DOHH2 (cell line): ENCODE data around the gene MED28.

Experiments used
- H3F3A ChIP-seq: fragments of 200-600 bp; sonication (generic), shearing (Covaris generic); 2 replicates; pipeline ENCODE4 v1.6.0; 2016; ENCODE audit warnings: antibody characterized with exemption, mild to moderate bottlenecking; ENCODE audit not compliant: control insufficient read depth, insufficient read depth
- H3K27ac ChIP-seq: fragments of 200-600 bp; sonication (generic); 2 replicates; pipeline ENCODE4 v1.5.1; 2014; ENCODE audit warnings: low read depth, mild to moderate bottlenecking, low read length, moderate library complexity
- H3K27me3 ChIP-seq: fragments of 200-600 bp; sonication (generic); 2 replicates; pipeline ENCODE4 v1.6.1; 2014; ENCODE audit warnings: mild to moderate bottlenecking, low read length, mixed read lengths; ENCODE audit not compliant: control insufficient read depth
- H3K36me3 ChIP-seq: fragments of 200-600 bp; sonication (generic); 2 replicates; pipeline ENCODE4 v1.6.1; 2014; ENCODE audit warnings: mild to moderate bottlenecking, low read length, moderate library complexity, mixed read lengths; ENCODE audit not compliant: control insufficient read depth
- H3K4me1 ChIP-seq: fragments of 200-600 bp; sonication (generic); 2 replicates; pipeline ENCODE4 v1.6.1; 2014; ENCODE audit warnings: mild to moderate bottlenecking, low read length, mixed read lengths; ENCODE audit not compliant: control insufficient read depth
- H3K4me2 ChIP-seq: fragments of 200-600 bp; sonication (generic); 2 replicates; pipeline ENCODE4 v1.6.0; 2014; ENCODE audit warnings: mild to moderate bottlenecking, low read length, moderate library complexity
- H3K4me3 ChIP-seq: fragments of 200-600 bp; sonication (generic); 2 replicates; pipeline ENCODE4 v1.5.1; 2014; ENCODE audit warnings: mild to moderate bottlenecking, low read length, mixed read lengths
- H3K79me2 ChIP-seq: fragments of 200-600 bp; sonication (generic); 2 replicates; pipeline ENCODE4 v1.6.1; 2014; ENCODE audit warnings: mild to moderate bottlenecking, low read length, mixed read lengths; ENCODE audit not compliant: control insufficient read depth
- H3K9me2 ChIP-seq: fragments of 200-600 bp; sonication (generic); replicated peaks from 2 replicates; pipeline ENCODE4 v1.6.1; 2014; ENCODE audit warnings: mild to moderate bottlenecking, low read length, mixed read lengths; ENCODE audit not compliant: control insufficient read depth
- H3K9me3 ChIP-seq: fragments of 200-600 bp; sonication (generic); 2 replicates; pipeline ENCODE4 v1.6.1; 2014; ENCODE audit warnings: antibody characterized with exemption, low read length, mixed read lengths; ENCODE audit not compliant: control insufficient read depth, insufficient read depth
- H4K20me1 ChIP-seq: fragments of 200-600 bp; sonication (generic); 2 replicates; pipeline ENCODE4 v1.6.0; 2014; ENCODE audit warnings: low read depth, mild to moderate bottlenecking, antibody characterized with exemption, low read length, moderate library complexity; ENCODE audit not compliant: control insufficient read depth, insufficient read depth
- CTCF ChIP-seq: fragments of 200-600 bp; sonication (generic); IDR thresholded peaks from one replicate; pipeline ENCODE4 v1.5.1; 2014; ENCODE audit warnings: antibody characterized with exemption, mild to moderate bottlenecking, low read depth, low read length; ENCODE audit not compliant: poor library complexity, severe bottlenecking
- EZH2phosphoT487 ChIP-seq: fragments of 200-600 bp; sonication (generic); IDR thresholded peaks from 2 replicates; pipeline ENCODE4 v1.6.1; 2017; ENCODE audit warnings: borderline replicate concordance, mild to moderate bottlenecking, antibody characterized with exemption, low read length, moderate library complexity, mixed read lengths

The MED28 gene

GRCh38 chr4:17597517-17597916 is 16.9 kb upstream of the MED28 start:
- no peaks in the 10 kb centered on the region for H3K9me3 ChIP-seq
- H3K4me3 ChIP-seq, result no peak overlapping the region
- TF ChIP-seq EZH2phosphoT487 (no peak), CTCF (peak; percentile 37)
- H3K4me2 ChIP-seq, result no peak overlapping the region
- peaks cover 32% of the 10 kb centered on the region for H3F3A ChIP-seq
- H3K27ac ChIP-seq, result peak overlapping the region; percentile 7; the same call in 1 of the 2 replicates
- H3K4me1 ChIP-seq, result peaks cover 48% of the 10 kb centered on the region
- no peaks in the 10 kb centered on the region for H3K9me2 ChIP-seq
- H4K20me1 ChIP-seq, result no peaks in the 10 kb centered on the region
- peaks cover 45% of the 10 kb centered on the region for H3K79me2 ChIP-seq
- H3K36me3 ChIP-seq, result peaks cover 88% of the 10 kb centered on the region
- H3K27me3 ChIP-seq, result no peaks in the 10 kb centered on the region

GRCh38 chr4:17599826-17600225 is 14.6 kb upstream of the MED28 start:
- H3K4me1 ChIP-seq, result peaks cover 26% of the 10 kb centered on the region
- peaks cover 80% of the 10 kb centered on the region for H3K36me3 ChIP-seq

GRCh38 chr4:17605236-17605635 is 9.2 kb upstream of the MED28 start:
- H3K79me2 ChIP-seq, result peaks cover 8% of the 10 kb centered on the region; the same call in 1 of the 2 replicates
- no peak overlapping the region for H3K27ac ChIP-seq
- no peak overlapping the region for H3K4me3 ChIP-seq
- H4K20me1 ChIP-seq, result no peaks in the 10 kb centered on the region; the same call in 1 of the 2 replicates
- H3F3A ChIP-seq, result peaks cover 9% of the 10 kb centered on the region; the same call in 1 of the 2 replicates
- H3K4me2 ChIP-seq, result no peak overlapping the region
- H3K9me3 ChIP-seq, result no peaks in the 10 kb centered on the region
- no peaks in the 10 kb centered on the region for H3K4me1 ChIP-seq
- H3K36me3 ChIP-seq, result peaks cover 67% of the 10 kb centered on the region
- H3K27me3 ChIP-seq, result no peaks in the 10 kb centered on the region
- TF ChIP-seq EZH2phosphoT487 (no peak), CTCF (no peak)
- H3K9me2 ChIP-seq, result no peaks in the 10 kb centered on the region

More at GRCh38 chr4:17599826-17600225, 14.6 kb upstream of the MED28 start:
- Histone ChIP-seq H3K9me3 (no peaks in the 10 kb centered on the region), H3K27me3 (no peaks in the 10 kb centered on the region), H3K4me3 (no peak overlapping the region), H3F3A (peaks cover 14% of the 10 kb centered on the region), H3K9me2 (no peaks in the 10 kb centered on the region), H3K79me2 (peaks cover 29% of the 10 kb centered on the region), H3K27ac (no peak overlapping the region), H3K4me2 (no peak overlapping the region), H4K20me1 (no peaks in the 10 kb centered on the region)
- no peak for TF ChIP-seq CTCF
- no peak for TF ChIP-seq EZH2phosphoT487
